Kasumi-1 (cell line): ENCODE measurements around the gene GJD4.

Experiments used
- DNase-seq, 2 experiments: peaks; one replicate each; lab custom pipeline; 2025; lab: John Stamatoyannopoulos, UW

GJD4 gene

GRCh38 chr10:35626971-35627507 lies 21.9 kb downstream of the GJD4 start:
- DNase-seq: no peak

GRCh38 chr10:35631404-35631803 lies 26.3 kb downstream of the GJD4 start:
- DNase-seq: no peak

GRCh38 chr10:35632027-35632426 lies 26.9 kb downstream of the GJD4 start:
- no peak for DNase-seq

- no peak for DNase-seq
These were observed 28.2 kb downstream of the GJD4 start for GRCh38 chr10:35633006-35633980.

GRCh38 chr10:35635576-35635975 lies 30.4 kb downstream of the GJD4 start:
- DNase-seq: peak; percentile 78 to 94

- no peak for DNase-seq
These were observed 31.8 kb downstream of the GJD4 start for GRCh38 chr10:35636956-35637355.

- no peak for DNase-seq
These were observed 32.3 kb downstream of the GJD4 start for GRCh38 chr10:35637462-35637861.

GRCh38 chr10:35638101-35638500 lies 33.0 kb downstream of the GJD4 start:
- DNase-seq: no peak

GRCh38 chr10:35639021-35639727 lies 34.0 kb downstream of the GJD4 start:
- no peak for DNase-seq

- no peak for DNase-seq
These were observed 34.7 kb downstream of the GJD4 start for GRCh38 chr10:35639728-35640401.

GRCh38 chr10:35640474-35640873 lies 35.3 kb downstream of the GJD4 start:
- DNase-seq: peak; percentile 43 to 59

- DNase-seq: peak; percentile 69 to 77
These were observed 36.0 kb downstream of the GJD4 start for GRCh38 chr10:35640951-35641675.

- peak in 1 of 2 experiments; percentile 35 for DNase-seq
These were observed 36.5 kb downstream of the GJD4 start for GRCh38 chr10:35641676-35642034.

- DNase-seq: peak; percentile 93
These were observed 37.1 kb downstream of the GJD4 start, which contains the start of gene FZD8 for GRCh38 chr10:35642035-35642792. FZD8 (minus strand) TSS chr10:35642296; CDS start chr10:35641429, 867 bp downstream.

GRCh38 chr10:35642793-35643114 lies 37.6 kb downstream of the GJD4 start:
- DNase-seq: no peak

GRCh38 chr10:35643151-35644049 lies 38.3 kb downstream of the GJD4 start:
- peak; percentile 24 to 49 for DNase-seq

GRCh38 chr10:35644050-35644950 lies 39.2 kb downstream of the GJD4 start:
- DNase-seq: no peak

- DNase-seq: no peak
These were observed 45.8 kb downstream of the GJD4 start for GRCh38 chr10:35650894-35651293.

GRCh38 chr10:35652824-35653223 lies 47.7 kb downstream of the GJD4 start:
- DNase-seq: no peak
